H9 (cell line): ENCODE measurements around the gene LAP3. TPM values are rescaled to one million over a fixed set of nuclear protein-coding genes. Genes with fewer than 3 reads are reported as not detected.

Source experiments
- DNase-seq: peaks from one replicate; pipeline ENCODE4 v3.0.0-alpha.2; 2017
- H2AFZ ChIP-seq: one replicate; pipeline ENCODE4 v1.6.1; 2013; ENCODE audit warnings: mild to moderate bottlenecking, low read length, control low read depth, moderate library complexity
- H2AK5ac ChIP-seq: 2 replicates; pipeline ENCODE4 v1.6.1; 2013; ENCODE audit warnings: low read length, control low read depth, mixed read lengths; ENCODE audit not compliant: insufficient read length
- H2BK120ac ChIP-seq: one replicate; pipeline ENCODE4 v1.6.1; 2013; ENCODE audit warnings: low read depth, mild to moderate bottlenecking, low read length, control low read depth, inconsistent platforms; ENCODE audit not compliant: poor library complexity, severe bottlenecking
- H2BK12ac ChIP-seq: 2 replicates; pipeline ENCODE4 v1.6.1; 2013; ENCODE audit warnings: low read length, control low read depth, mixed read lengths, low read depth; ENCODE audit not compliant: insufficient read length
- H2BK15ac ChIP-seq: 2 replicates; pipeline ENCODE4 v1.6.1; 2013; ENCODE audit warnings: low read depth, low read length, control low read depth
- H2BK20ac ChIP-seq: one replicate; pipeline ENCODE4 v1.6.1; 2013; ENCODE audit warnings: low read depth, mild to moderate bottlenecking, low read length, control low read depth, inconsistent platforms; ENCODE audit not compliant: poor library complexity, severe bottlenecking
- H2BK5ac ChIP-seq: 2 replicates; pipeline ENCODE4 v1.6.1; 2013; ENCODE audit warnings: low read length, control low read depth, mixed read lengths; ENCODE audit not compliant: insufficient read length
- H3K14ac ChIP-seq: 2 replicates; pipeline ENCODE4 v1.6.1; 2013; ENCODE audit warnings: low read length, control low read depth; ENCODE audit not compliant: insufficient read depth
- H3K18ac ChIP-seq: 2 replicates; pipeline ENCODE4 v1.6.1; 2013; ENCODE audit warnings: low read depth, mild to moderate bottlenecking, mixed read lengths, low read length, control low read depth; ENCODE audit not compliant: insufficient read length
- H3K23ac ChIP-seq: 2 replicates; pipeline ENCODE4 v1.6.1; 2013; ENCODE audit warnings: low read length, control low read depth, mixed read lengths, low read depth; ENCODE audit not compliant: insufficient read length
- H3K23me2 ChIP-seq: 2 replicates; pipeline ENCODE4 v1.6.1; 2013; ENCODE audit warnings: low read depth, mild to moderate bottlenecking, mixed read lengths, low read length, control low read depth; ENCODE audit not compliant: insufficient read length, poor library complexity, severe bottlenecking
- H3K27ac ChIP-seq: 2 replicates; pipeline ENCODE4 v1.5.1; 2013; ENCODE audit warnings: low read length, control low read depth, mixed read lengths, low read depth; ENCODE audit not compliant: insufficient read length
- H3K27me3 ChIP-seq: 2 replicates; pipeline ENCODE4 v1.6.1; 2013; ENCODE audit warnings: low read length, control low read depth, inconsistent platforms; ENCODE audit not compliant: insufficient read depth
- H3K4ac ChIP-seq: 2 replicates; pipeline ENCODE4 v1.6.1; 2013; ENCODE audit warnings: low read depth, mild to moderate bottlenecking, control low read depth, inconsistent platforms, low read length, moderate library complexity
- H3K4me1 ChIP-seq: 2 replicates; pipeline ENCODE4 v1.6.1; 2013; ENCODE audit warnings: low read length, control low read depth, inconsistent platforms; ENCODE audit not compliant: insufficient read depth
- H3K4me2 ChIP-seq: 2 replicates; pipeline ENCODE4 v1.6.1; 2013; ENCODE audit warnings: low read length, control low read depth, mixed read lengths; ENCODE audit not compliant: insufficient read length, insufficient read depth
- H3K56ac ChIP-seq: 2 replicates; pipeline ENCODE4 v1.6.1; 2013; ENCODE audit warnings: low read depth, mild to moderate bottlenecking, mixed read lengths, low read length, control low read depth; ENCODE audit not compliant: insufficient read length
- H3K79me1 ChIP-seq: 2 replicates; pipeline ENCODE4 v1.6.1; 2013; ENCODE audit warnings: low read depth, mild to moderate bottlenecking, moderate library complexity, low read length, control low read depth, inconsistent platforms; ENCODE audit not compliant: insufficient read depth, poor library complexity, severe bottlenecking
- H3K79me2 ChIP-seq: 2 replicates; pipeline ENCODE4 v1.6.1; 2013; ENCODE audit warnings: low read length, control low read depth, inconsistent platforms; ENCODE audit not compliant: insufficient read depth
- H3K9ac ChIP-seq: 2 replicates; pipeline ENCODE4 v1.6.1; 2013; ENCODE audit warnings: low read length, control low read depth, mixed read lengths; ENCODE audit not compliant: insufficient read length; ENCODE audit errors: extremely low read depth
- H3K9me3 ChIP-seq: one replicate; pipeline ENCODE4 v1.6.1; 2013; ENCODE audit warnings: low read depth, low read length, inconsistent platforms; ENCODE audit not compliant: control insufficient read depth
- H3T11ph ChIP-seq: one replicate; pipeline ENCODE4 v1.6.1; 2013; ENCODE audit warnings: mild to moderate bottlenecking, low read length, control low read depth, inconsistent platforms
- H4K20me1 ChIP-seq: one replicate; pipeline ENCODE4 v1.6.1; 2013; ENCODE audit not compliant: control insufficient read depth, insufficient read length, insufficient read depth
- H4K5ac ChIP-seq: 2 replicates; pipeline ENCODE4 v1.6.1; 2013; ENCODE audit warnings: low read depth, mild to moderate bottlenecking, mixed read lengths, low read length, control low read depth; ENCODE audit not compliant: insufficient read length
- H4K8ac ChIP-seq: replicated peaks from 2 replicates; pipeline ENCODE4 v1.6.1; 2013; ENCODE audit warnings: low read length, control low read depth, mixed read lengths, low read depth; ENCODE audit not compliant: insufficient read length
- H4K91ac ChIP-seq: 2 replicates; pipeline ENCODE4 v1.6.1; 2013; ENCODE audit warnings: low read depth, mild to moderate bottlenecking, moderate library complexity, mixed read lengths, low read length, control low read depth; ENCODE audit not compliant: insufficient read length
- H3K27ac Mint-ChIP-seq, 3 experiments: 2 replicates in 2 of 3; 3 replicates in 1 of 3; pipeline ENCODE4 v1.8.0; 2020 to 2021; ENCODE audit warnings: mixed read lengths in 3 of 3, mild to moderate bottlenecking in 1 of 3, moderate library complexity in 1 of 3
- H3K27me3 Mint-ChIP-seq: 2 replicates; pipeline ENCODE4 v1.8.0; 2021; ENCODE audit warnings: low read depth, mild to moderate bottlenecking, moderate library complexity, mixed read lengths
- H3K36me3 Mint-ChIP-seq, 3 experiments: 2 replicates in 2 of 3; 3 replicates in 1 of 3; pipeline ENCODE4 v1.8.0; 2020 to 2021; ENCODE audit warnings: low read depth in 3 of 3, mixed read lengths in 3 of 3; ENCODE audit not compliant: insufficient read depth in 1 of 3
- H3K4me1 Mint-ChIP-seq, 2 experiments: 2 replicates each; pipeline ENCODE4 v1.8.0; 2020; ENCODE audit warnings: mixed read lengths in 2 of 2
- H3K4me3 Mint-ChIP-seq, 2 experiments: 2 replicates in 1 of 2; 3 replicates in 1 of 2; pipeline ENCODE4 v1.8.0; 2020 to 2021; ENCODE audit warnings: mild to moderate bottlenecking in 2 of 2, mixed read lengths in 2 of 2, moderate library complexity in 1 of 2
- H3K9me3 Mint-ChIP-seq, 2 experiments: 2 replicates in 1 of 2; 3 replicates in 1 of 2; pipeline ENCODE4 v1.8.0; 2020; ENCODE audit warnings: mild to moderate bottlenecking in 2 of 2, mixed read lengths in 2 of 2, moderate library complexity in 1 of 2
- WGBS: extraction: QIAGEN DNeasy Blood & Tissue Kit; methylation state at CpG from one replicate; pipeline ENCODE4 v1.1.7; 2013; ENCODE audit warnings: missing lambda C conversion rate, low lambda C conversion rate, mixed read lengths; ENCODE audit not compliant: insufficient read length; ENCODE audit errors: extremely low coverage; 5-methylcytosine and 5-hydroxymethylcytosine counted together
- total RNA-seq: library from RNA; stranded (reverse); gene quantifications from 2 replicates; pipeline ENCODE4 v1.2.1, GENCODE V29; 2021
- TF ChIP-seq, protein P1 (sequence below): fragments of 200-600 bp; sonication (generic); conservative IDR thresholded peaks from 3 replicates; pipeline ENCODE4 v1.8.0; 2021; ENCODE audit warnings: antibody characterized with exemption, mild to moderate bottlenecking

The LAP3 gene
- total RNA-seq, 1 experiment from 2014 or later = 53.2 TPM

DNA sequence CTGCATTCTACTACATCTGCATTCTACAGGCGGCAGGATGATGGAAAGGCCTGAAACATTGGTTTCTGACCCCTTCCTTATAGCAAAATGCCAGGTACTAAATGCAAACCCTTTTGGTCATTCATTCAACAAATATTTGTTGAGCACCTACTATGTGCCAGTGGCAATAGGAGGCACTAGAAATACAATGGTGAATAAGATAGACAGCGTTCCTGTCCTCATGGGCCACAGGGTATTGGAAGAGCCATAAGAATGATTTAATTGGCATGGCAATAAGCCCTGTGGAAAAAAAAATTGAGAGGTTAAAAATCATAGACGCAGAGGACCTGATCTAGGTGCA is 17.3 kb upstream of the LAP3 start:
- Histone ChIP-seq H3K56ac (no peak overlapping the region), H3K23me2 (no peaks in the 10 kb centered on the region), H3K27me3 (no peaks in the 10 kb centered on the region), H3K4me1 (no peaks in the 10 kb centered on the region), H3K27ac (no peak overlapping the region), H3K9ac (no peak overlapping the region), H3K18ac (no peak overlapping the region), H2BK15ac (no peak overlapping the region), H2AFZ (no peak overlapping the region), H2AK5ac (no peak overlapping the region), H3K4me2 (no peak overlapping the region), H3K79me1 (no peaks in the 10 kb centered on the region), H3K9me3 (no peaks in the 10 kb centered on the region), H2BK12ac (no peak overlapping the region), H3K23ac (no peak overlapping the region), H3K14ac (no peak overlapping the region), H2BK20ac (no peak overlapping the region), H4K91ac (no peak overlapping the region), H3K79me2 (no peaks in the 10 kb centered on the region), H2BK5ac (no peak overlapping the region), H2BK120ac (no peak overlapping the region), H3K4ac (no peak overlapping the region), H4K5ac (no peak overlapping the region), H4K20me1 (no peaks in the 10 kb centered on the region), H3T11ph (no peak overlapping the region), H4K8ac (no peak overlapping the region)
- Mint-ChIP-seq H3K36me3 (no peaks in the 10 kb centered on the region), H3K27ac (no peak overlapping the region), H3K4me3 (no peak overlapping the region), H3K9me3 (no peaks in the 10 kb centered on the region), H3K27me3 (peaks cover 9% of the 10 kb centered on the region), H3K4me1 (peaks cover 0 to 5% of the 10 kb centered on the region in 2 experiments; a peak in 1 of 4 replicates)
- TF ChIP-seq, protein P1, sequence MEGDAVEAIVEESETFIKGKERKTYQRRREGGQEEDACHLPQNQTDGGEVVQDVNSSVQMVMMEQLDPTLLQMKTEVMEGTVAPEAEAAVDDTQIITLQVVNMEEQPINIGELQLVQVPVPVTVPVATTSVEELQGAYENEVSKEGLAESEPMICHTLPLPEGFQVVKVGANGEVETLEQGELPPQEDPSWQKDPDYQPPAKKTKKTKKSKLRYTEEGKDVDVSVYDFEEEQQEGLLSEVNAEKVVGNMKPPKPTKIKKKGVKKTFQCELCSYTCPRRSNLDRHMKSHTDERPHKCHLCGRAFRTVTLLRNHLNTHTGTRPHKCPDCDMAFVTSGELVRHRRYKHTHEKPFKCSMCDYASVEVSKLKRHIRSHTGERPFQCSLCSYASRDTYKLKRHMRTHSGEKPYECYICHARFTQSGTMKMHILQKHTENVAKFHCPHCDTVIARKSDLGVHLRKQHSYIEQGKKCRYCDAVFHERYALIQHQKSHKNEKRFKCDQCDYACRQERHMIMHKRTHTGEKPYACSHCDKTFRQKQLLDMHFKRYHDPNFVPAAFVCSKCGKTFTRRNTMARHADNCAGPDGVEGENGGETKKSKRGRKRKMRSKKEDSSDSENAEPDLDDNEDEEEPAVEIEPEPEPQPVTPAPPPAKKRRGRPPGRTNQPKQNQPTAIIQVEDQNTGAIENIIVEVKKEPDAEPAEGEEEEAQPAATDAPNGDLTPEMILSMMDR = no peak
- no peak for DNase-seq
- WGBS = no CpG with 5 or more reads among the region's 3 CpGs
